Measurements from ENCODE around the gene FAM163B.

Gene FAM163B

DNA sequence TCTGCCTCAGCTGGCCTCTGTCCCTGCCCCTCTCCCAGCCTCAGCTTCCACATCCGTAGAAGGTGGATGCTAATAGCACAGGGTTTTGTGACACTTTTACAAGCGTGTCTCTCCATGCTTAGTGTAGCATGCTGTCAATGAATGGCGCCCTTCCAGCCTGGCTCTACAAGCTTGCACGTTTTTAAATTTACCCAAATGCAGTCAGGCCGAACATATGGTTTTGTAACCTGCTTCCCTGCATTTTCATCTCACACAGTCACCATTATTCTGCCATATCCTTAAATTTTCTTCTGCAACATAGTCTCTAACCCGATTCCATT, 28.8 kb downstream of the FAM163B start:
- DNase-seq: no peak

DNA sequence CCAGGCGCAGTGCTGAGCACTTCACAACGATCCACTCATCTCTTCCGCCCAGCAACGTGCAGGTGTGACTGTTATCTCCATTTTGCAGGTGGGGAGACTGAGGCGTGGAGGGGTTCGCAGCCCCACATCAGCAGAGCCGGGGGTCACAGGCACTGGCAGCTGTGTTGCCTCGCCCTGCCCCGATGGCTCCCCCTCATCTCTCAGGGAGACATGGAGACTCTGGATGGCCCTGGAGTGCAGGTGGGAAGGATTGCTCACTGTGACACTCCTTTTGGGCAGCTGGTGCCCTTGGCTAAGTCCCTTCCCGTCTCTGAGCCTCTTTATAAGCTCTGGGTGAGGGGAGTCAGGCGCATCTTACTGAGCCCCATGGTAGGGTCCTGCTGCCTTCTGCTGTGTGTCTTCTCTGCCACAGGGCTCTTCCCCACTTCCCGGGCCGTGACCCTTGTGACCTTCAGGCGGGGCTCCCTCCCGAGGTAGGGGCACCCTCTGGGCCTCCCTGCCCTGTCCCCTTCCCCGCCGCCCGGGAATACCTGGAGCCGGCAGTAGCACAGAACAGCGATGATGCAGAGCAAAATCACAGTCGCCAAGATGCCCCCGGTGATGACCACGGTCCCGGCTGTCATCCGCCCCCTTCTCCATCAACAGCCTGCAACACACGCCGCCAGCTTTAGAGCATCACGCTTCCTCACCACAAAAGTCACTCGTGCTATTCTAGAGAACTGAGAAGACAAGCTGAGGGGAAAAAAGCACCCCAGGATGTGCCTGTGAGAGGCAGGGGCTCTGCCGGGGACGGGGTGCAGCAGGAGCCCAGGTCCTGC, 29.4 kb downstream of the FAM163B start:
- DNase-seq: no peak

DNA sequence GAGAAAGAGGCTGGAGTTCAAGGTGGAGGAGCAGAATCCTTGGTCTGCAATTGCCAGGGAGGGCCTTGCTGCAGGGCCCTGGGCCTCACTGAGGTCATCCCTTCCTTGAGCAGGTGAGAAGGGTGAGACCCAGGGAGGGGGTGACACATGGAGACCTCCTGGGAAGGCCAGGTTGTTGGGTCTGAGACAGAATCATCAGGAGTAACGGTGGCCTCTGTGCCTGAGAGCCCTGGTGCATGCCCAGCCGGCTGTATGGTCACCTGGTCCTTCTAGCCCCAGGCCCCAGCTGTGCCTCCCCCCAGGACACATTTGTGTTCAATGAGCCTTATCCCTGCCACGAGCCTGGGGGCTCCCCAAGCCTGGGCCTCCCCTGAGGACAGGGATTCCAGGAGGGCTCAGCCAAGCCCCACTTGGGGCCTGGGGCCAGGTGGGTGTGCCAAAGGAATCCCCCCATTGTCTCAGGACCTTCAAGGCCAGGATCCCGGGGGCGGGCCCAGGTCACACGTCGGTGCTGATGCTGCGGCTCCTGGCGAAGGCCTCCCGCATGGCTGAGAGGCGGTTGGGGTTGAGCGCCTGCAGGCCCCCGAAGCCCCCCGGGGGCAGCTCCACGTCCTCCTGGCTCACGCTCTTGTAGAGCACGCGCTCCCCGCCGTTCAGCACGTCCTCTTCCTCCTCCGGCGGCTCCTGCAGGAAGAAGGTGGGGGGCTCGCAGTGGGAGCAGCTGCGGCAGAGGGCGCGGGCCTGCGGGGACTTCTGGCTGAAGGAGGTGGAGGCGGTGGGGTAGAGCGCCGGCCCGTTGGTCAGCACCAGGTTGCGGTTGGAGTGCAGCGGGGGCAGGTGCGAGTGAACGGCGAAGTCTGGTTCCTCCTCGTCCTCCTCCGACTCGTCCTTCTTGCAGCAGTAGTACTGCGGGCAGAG, 30.4 kb downstream of the FAM163B start:
- DNase-seq: no peak

DNA sequence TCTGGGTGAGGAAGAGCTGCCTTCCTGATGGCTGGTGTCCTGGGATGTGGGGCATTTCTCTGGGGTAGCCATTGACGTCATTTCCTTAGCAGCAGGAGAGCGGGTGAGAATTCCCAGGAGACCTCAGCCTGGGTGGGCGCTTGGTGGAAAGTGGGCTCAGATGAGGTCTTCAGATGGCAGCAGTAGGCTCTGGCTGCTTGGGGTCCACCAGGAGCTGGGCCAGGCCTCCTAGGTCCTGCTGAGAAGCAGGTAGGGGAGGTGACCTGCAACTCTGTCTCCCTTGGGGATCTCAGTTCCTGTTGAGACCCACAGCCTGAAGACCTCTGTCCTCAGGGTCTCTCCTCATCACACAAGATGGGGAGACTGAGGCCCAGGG, 31.5 kb downstream of the FAM163B start:
- no peak for DNase-seq

DNA sequence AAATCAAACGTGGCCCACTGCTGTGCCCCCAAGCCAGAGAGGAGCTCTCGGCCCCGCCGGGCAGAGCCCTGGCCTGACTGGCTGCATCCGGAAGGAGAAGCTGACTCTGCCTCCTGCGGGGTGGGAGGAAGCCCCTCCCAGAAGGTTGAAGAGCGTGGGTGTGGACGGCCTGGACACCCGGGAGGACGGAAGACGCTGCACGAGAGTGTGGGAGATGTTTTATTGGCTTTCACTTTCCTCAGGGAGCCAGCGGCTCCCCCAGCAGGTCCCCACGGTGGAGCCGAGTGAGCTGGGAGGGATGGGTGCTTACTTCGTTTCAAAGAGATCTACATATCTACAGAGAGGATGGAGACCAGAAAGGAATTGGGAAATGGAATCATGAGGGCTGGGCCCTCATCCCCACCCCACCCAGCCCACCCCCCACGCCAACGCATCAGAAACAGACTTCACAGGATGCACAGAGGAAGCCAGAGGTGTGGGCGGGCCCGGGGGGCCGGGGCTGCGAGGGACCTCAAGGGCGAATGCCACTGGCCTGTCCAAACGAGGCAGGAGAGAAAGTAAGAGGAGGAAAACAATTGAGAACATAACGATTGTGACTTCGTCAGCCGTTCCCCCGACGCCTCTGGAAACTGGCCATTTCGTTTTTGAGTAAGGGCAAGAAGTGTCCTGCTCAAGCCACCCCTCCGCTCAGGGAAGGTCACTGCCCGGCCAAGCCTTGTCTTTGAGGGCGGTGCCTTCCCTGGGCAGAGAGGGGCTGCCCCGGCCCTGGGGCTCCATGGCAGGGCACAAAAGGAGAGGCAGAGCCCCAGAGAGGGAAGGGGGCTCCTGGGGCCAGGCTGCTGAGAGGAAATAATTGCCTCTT, 32.1 kb downstream of the FAM163B start:
- no peak for DNase-seq

DNA sequence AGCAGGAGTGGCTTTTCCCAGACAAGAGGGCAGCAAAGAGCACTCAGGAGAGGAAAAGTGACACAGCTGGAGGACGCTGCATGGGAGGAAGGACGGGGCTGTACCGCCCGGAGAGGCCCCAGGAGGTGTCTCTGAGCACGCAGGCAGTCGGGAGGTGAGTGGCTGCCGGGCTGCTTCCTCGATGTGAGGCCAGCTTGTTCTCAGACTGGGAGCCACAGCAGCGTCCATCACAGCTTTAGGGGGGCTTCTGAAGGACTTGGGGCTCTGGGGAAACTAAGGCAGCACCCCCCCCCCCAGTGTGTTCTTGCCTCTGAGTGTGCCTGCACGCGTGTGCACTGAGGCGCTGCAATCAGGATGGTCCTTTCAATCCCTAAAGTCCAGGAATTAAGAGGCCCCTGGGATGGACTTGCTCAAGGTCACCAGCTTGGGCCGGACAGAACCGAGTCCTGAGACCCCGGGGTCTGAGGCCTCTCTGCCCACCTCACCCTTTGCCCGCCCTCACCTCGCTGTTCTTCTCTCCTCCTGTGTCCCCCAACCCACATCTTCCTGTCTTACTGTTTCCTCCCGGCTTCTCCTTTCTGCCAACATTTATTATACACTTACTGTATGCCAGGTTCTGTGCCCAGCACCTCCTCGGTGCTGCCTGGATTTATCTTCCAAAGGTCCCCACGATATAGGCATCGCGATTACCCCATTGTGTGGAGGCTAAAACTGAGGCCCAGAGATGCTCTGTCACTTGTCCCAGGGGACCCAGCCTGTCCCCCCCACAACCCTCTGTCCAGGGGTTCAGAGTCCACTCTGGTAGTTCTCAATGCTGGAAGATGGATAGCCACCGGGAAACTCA, 32.9 kb downstream of the FAM163B start:
- DNase-seq: no peak

DNA sequence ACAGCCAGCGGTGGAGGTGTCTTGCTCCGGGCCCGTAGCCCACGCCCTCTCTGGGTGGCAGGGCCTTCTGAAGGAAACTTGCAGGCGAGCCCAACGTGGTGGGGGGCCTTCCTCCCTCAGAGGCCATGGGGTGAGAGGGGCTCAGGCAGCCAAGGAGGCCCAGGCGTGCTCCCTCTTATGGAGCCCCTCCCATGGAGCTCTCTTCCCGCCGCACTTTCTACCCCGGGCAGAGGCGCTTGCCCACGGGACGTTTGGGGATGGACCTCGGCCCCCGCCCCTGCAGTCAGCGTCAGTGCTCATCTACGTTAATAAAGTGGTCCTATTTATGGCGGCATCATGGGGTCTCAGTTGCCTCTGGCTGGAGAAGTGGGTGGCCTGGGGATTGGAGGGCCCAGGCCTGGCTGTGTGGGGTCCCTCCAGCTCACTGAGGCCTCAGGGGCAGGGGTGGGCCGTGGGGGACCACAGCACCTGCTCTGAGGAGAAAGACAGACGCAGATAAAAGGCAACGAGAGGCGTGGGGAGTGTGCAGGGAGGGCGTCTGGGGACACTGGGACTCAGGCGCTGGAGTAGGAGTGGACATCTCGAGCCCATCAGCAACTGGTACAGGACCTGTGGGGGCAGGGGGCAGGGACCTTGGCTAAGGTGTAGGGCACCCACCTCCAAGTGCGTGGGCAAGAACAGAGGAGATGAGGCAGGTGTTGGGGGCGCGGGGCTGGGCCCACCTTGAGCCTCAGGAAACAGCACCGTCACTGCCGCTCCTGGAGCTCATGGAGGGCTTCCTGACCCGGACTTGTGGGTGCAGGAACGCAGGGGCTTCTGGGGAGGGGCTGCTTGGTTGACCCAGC, 33.8 kb downstream of the FAM163B start:
- no peak for DNase-seq

DNA sequence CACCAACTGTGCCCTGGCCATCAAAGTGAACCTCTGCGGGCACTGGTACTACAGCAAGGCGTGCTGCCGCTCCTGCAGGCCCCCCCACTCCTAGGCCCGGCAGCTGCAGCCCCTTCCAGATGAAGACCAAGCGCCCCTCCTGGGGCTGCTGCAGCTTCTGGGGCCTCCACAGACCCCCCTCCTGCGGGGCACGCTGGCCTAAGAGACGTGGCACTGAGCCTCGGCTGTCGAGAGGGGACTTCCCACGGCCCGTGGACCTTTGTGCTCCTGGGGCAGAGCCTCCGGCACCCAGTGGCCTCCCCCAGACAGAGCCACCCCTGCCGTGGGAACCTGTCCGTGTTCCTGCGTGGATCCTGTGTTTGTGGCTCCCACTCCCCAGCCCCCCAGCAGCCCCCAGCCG, 34.4 kb downstream of the FAM163B start:
- DNase-seq: no peak

DNA sequence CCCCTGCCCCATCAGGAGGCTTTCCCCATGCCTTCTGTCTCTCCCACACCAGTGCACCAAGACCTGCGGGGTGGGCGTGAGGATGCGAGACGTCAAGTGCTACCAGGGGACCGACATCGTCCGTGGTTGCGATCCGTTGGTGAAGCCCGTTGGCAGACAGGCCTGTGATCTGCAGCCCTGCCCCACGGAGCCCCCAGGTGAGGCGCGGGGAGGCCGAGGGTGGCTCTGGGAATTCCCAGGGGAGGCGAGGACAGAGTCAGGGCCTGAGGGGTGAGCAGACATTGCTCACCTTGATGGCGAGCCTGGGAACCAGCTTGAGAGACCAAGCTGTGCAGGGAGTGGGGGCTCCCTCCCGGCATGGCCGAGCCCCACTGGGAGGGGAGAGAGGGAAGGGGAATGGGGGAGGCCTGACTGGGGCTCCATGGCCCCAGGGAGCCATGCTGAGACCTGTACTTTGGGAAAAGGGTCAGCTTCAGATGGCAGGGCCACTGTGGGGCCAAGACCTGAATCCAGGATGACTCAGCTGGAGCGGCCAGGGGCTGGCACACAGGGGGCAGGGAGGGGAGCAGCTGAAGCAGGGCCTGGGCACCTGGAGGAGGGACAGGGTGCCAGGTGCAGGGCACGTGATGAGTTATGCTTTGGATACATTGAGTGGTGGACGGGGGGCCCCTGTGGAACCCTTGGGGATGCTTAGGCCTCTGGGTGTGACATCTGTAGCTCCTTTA, 35.2 kb downstream of the FAM163B start:
- no peak for DNase-seq

DNA sequence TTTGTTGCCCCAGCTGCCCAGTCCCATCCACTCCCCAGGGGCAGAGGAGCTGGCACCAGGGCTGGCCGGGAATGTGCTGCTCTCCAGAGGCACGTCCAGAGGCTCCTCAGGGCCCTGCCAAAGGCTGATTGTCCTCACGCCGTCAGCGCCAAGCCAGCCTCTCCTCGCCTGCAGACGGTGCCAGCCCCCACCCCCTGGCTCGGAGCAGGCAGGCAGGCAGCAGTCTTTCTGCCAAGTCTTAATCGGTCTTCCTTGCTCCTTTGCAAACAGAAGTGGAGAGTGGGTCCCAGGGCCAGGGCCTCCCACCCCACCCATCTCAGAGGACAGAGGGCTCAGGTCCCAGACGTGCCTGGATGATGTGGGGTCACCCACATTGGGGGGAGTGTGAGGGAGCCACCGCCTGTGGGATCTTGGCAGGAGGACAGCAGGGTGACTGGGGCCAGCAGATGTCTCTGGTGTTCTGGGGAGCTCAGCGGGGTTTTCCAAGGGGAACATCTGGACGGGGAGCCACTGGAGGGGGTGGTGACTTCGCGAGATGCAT, 36.3 kb downstream of the FAM163B start:
- DNase-seq: no peak

DNA sequence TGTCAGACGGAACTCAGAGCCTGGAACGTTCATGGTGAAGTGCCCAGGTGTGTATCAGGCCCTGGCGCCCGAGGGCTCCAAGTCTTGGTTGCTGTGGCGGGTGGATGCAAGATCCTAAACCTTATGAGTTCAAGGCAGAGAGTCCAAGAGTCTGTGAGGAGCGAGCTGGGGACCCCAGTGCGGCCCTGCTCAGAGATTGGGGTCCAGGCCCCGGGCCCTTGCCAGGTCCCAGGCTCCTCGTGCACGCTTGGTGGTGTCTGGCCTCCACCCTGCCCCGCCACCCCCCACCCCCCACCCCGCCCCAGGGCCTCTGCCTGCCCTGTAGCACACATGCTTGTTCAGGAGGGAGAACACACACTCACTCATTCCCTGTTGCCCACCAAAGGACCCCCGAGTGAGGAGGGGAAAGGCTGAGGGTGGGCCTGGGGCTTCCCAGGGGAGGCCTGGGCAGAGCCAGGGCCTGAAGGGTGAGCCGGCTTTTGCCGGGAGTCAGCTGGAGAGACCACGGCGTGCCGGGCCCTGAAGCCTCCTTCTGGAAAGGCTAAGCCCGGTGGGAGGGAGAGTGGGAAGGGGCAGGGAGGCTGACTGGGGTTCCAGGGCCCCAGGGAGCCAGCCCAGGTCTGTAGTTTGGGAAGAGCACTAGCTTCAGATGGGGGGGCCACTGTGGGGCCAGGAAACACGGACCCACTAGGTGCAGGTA, 37.1 kb downstream of the FAM163B start:
- no peak for DNase-seq

DNA sequence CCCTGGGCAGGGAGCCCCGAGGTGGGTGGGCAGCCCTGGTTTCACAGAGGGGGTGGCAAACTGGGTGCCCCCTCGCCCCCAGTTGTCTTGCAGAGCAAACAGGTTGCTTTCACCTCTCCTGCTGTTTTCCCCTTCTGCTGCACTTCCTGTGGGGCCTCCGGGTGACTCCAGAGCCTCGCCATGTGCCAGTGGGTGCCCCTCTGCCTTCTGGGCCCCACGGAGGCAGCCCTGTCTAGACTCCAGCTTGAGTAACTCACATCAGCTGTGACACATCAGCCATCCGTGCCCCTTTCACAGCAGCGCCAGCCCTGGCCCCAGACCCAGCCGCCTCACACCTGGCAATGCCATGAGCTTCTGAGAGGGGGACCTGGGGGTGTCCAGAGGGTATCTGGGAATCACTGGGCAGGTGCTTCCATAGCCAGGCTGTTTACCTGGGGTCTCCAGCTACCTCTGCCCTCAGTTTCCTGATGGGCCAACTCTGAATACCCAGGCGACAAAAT, 37.7 kb downstream of the FAM163B start:
- DNase-seq: no peak

DNA sequence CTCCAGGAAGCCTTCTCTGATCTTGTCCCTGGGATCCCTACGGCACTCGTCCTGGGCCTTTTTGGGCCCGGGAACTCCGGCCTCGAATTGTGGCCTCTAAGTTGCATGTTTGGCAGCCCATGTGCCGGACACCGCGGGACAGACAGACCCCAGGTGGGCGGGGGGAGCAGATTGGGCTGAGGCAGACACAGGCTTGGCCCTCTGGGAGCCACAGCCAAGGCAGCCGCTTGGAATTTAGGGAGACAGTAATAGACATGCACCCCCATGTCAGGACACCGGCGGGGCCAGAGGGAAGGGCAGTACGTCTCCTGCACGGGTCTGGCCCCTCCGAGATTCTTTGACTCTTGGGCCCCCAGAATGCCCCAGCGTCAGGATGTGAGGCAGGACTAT, 38.5 kb downstream of the FAM163B start:
- DNase-seq: no peak

DNA sequence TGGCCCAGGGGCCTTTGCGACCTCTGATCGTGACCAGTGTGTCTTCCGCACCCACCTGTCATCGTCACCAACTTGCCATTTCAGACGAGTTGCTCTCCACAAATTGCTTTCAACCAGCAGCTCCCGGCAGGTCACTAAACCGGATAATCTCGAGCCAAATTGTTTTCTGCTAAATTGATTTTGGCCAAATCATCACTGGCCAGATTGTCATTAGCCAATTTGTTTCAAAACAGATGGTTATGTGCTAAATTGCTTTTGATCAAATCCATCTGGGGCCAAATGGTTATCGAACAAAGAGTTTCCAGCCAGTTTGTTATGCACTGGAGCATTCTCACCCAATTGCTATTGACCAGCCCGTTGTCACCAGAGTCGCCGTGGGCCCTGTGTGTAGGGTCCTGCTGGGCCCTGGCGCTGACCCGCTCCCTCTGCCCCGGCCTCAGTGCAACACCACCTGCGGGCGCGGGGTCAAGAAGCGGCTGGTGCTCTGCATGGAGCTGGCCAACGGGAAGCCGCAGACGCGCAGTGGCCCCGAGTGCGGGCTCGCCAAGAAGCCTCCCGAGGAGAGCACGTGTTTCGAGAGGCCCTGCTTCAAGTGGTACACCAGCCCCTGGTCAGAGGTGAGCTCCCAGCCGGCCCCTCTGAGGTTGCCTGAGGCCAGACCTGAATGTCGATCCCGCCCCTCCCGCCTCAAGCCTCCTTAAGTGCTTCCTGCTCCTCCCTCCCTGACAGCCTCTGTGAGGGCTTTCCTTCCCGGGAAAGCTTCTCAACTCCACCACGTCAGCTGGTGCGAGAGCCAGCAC, 39.1 kb downstream of the FAM163B start:
- no peak for DNase-seq

DNA sequence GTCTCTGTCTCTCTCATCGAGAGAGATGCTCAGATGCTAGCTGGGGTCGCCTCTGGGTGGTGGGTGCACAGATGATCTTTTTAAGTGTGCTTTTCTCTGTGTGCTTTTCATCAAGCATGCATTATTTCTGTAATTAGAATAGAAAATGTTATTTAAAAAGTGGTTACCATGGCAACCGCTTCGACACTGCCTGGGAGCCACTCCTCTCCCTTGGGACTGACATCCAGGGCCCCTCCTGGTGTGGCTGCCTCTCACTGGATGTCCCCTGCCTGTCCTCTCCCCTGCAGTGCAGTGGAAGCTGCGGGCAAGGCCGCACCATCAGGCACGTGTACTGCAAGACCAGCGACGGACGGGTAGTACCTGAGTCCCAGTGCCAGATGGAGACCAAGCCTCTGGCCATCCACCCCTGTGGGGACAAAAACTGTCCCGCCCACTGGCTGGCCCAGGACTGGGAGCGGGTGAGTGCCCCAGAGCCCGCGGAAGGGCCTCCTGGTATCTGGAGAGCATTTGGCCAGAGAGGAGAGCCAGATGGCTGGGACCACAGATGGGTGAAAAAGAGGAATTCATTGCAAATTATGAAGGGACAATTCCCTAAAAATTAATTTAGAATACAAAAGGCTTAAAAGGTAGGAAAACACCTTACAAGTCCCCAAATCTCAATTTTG, 39.9 kb downstream of the FAM163B start:
- no peak for DNase-seq

DNA sequence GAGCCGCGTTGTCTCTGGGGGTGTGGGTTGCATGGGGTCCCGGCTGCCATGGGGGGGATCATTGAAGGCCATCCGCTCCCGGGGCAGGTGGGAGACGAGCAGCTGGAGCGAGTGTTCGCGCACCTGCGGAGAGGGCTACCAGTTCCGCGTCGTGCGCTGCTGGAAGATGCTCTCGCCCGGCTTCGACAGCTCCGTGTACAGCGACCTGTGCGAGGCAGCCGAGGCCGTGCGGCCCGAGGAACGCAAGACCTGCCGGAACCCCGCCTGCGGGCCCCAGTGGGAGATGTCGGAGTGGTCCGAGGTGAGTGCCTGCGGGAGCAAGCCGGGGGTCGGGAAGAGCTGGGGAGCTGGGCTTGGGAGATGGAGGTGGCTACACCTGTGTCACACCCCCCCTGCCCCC, 41.0 kb downstream of the FAM163B start:
- DNase-seq: no peak

DNA sequence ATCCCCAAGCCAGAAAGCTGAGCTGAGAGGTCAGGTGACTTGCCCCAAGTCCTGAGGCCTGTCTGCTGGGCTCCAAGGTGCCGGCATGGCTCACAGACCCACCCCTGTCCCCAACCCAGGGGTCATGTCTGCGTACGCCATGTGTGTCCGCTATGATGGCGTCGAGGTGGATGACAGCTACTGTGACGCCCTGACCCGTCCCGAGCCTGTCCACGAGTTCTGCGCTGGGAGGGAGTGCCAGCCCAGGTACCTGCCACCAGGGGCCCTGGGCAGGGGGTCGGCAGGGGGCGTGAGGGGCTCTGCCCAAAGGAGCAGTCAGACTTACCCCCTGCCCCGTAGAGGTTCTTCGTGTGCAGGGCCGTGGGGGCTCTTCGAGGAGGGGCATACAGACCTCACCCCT, 42.4 kb downstream of the FAM163B start:
- DNase-seq: no peak

DNA sequence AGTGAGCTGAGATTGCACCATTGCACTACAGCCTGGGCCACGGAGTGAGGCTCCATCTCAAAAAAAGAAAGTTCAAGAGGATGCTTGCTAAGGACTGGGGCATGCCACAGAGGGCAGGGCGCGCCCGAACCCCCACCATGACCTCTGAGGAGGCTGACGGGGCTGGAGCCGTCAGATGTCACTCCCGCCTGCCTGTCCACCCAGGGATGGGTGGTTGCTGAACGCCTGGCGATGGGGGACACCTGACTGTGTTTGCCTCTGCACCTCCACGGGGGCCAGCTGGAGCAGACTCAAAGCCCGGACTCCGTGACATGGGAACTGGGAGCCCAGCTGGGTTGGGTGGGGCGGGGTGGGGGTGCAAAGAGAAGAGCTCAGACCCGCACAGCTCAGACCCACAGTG, 42.8 kb downstream of the FAM163B start:
- DNase-seq: no peak
